Sigmoid colon (tissue), 7 donors: ENCODE measurements around the gene NEDD9. TPM values are rescaled to one million over a fixed set of nuclear protein-coding genes. Genes with fewer than 3 reads are reported as not detected.

ENCODE experiments used
- DNase-seq: peaks from one replicate; pipeline ENCODE4 v3.0.0-alpha.2; 2019
- H3K27ac ChIP-seq, 4 donors: fragments of 200-600 bp; sonication (generic); one replicate each; pipeline ENCODE4 v1.5.1; 2016 to 2019; ENCODE audit warnings: mild to moderate bottlenecking in 1 of 4
- H3K27me3 ChIP-seq, 3 donors: fragments of 200-600 bp; sonication (generic); one replicate each; pipeline ENCODE4 v1.5.1; 2019; ENCODE audit warnings: mild to moderate bottlenecking in 1 of 3
- H3K36me3 ChIP-seq, 4 donors: fragments of 200-600 bp; sonication (generic); one replicate each; pipeline ENCODE4 v1.5.1; 2016 to 2019
- H3K4me1 ChIP-seq, 4 donors: fragments of 200-600 bp; sonication (generic); one replicate each; pipeline ENCODE4 v1.5.1; 2017 to 2019
- H3K4me3 ChIP-seq, 4 donors: fragments of 200-600 bp; sonication (generic); one replicate each; pipeline ENCODE4 v1.5.1; 2017 to 2019; ENCODE audit warnings: mild to moderate bottlenecking in 2 of 4, moderate library complexity in 1 of 4
- H3K9me3 ChIP-seq, 4 donors: fragments of 200-600 bp in 3 of 4; sonication (generic) in 3 of 4; one replicate each; pipeline versions ENCODE4 v1.5.1 to v1.6.1; 2013 to 2019
- EP300 ChIP-seq, 4 donors: sonication (generic); formaldehyde crosslinking; IDR thresholded peaks; one replicate each; pipeline ENCODE4 v1.6.1; 2017; ENCODE audit warnings: antibody characterized with exemption in 4 of 4
- POLR2A ChIP-seq, 2 donors: fragments of 450-650 bp; IDR thresholded peaks; one replicate each; pipeline ENCODE4 v1.6.1; 2016; ENCODE audit warnings: antibody characterized with exemption in 2 of 2, mild to moderate bottlenecking in 2 of 2, moderate library complexity in 2 of 2
- POLR2AphosphoS5 ChIP-seq, 4 donors: sonication (generic); formaldehyde crosslinking; IDR thresholded peaks; one replicate each; pipeline ENCODE4 v1.6.1; 2017; ENCODE audit warnings: antibody characterized with exemption in 4 of 4
- WGBS, 2 donors: extraction: QIAGEN DNeasy Blood & Tissue Kit; methylation state at CpG; one replicate each; pipeline ENCODE4 v1.1.7; 2013; 5-methylcytosine and 5-hydroxymethylcytosine counted together
- intact Hi-C: fragments of 100-400 bp; cut with DNase I; formaldehyde crosslinking; loops from one replicate; pipeline ENCODE4 v1.15.1; 2023
- polyA plus RNA-seq, 3 donors: library from polyadenylated mRNA; stranded (reverse); fragments of 200-250 nt; gene quantifications; one replicate each; pipeline ENCODE4 v1.2.3, GENCODE V29; 2013
- total RNA-seq, 4 donors: library from RNA; depleted of rRNA; stranded (reverse); fragments of >200 nt; gene quantifications; one replicate each; pipeline ENCODE4 v1.1.0, GENCODE V29; 2016
- TF ChIP-seq, protein P1 (sequence below), 4 experiments: fragments of 450-650 bp in 3 of 4; fragments of 200-600 bp in 1 of 4; IDR thresholded peaks; one replicate each; pipeline ENCODE4 v1.5.1; 2016 to 2019; ENCODE audit warnings: antibody characterized with exemption in 4 of 4, mild to moderate bottlenecking in 3 of 4, moderate library complexity in 2 of 4
- donor health status: healthy with polysubstance abuse.
- donor health status: Bipolar disorder and iron deficiency.
- donor health status: healthy.

NEDD9 gene
- total and polyA plus RNA-seq, 7 donors, result 13.8 to 42.5 (median 21.4) TPM

DNA sequence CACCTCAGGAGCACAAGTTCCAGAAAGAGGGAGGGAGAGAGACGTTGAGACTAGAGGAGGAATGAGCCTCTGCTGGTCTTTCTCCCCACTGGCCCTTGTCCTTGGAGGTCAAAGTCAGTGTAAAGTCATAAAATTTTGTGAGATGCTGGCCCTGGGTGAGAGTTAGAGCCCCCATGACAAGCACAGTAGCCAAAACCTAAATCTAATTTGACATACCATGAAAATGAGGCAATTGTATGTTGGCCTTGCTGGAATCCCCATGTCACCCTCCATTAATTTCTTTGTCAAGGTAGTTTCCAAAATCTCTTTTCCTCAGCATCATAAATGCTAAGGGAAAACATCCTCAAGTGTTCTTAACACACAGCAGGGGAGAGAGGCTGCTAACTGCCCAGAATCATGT, 17.6 kb upstream of the NEDD9 start:
- TF ChIP-seq, protein P1, sequence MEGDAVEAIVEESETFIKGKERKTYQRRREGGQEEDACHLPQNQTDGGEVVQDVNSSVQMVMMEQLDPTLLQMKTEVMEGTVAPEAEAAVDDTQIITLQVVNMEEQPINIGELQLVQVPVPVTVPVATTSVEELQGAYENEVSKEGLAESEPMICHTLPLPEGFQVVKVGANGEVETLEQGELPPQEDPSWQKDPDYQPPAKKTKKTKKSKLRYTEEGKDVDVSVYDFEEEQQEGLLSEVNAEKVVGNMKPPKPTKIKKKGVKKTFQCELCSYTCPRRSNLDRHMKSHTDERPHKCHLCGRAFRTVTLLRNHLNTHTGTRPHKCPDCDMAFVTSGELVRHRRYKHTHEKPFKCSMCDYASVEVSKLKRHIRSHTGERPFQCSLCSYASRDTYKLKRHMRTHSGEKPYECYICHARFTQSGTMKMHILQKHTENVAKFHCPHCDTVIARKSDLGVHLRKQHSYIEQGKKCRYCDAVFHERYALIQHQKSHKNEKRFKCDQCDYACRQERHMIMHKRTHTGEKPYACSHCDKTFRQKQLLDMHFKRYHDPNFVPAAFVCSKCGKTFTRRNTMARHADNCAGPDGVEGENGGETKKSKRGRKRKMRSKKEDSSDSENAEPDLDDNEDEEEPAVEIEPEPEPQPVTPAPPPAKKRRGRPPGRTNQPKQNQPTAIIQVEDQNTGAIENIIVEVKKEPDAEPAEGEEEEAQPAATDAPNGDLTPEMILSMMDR (IDR thresholded peaks at IDR 0.05), result no peak
- no peak for TF ChIP-seq EP300 (IDR thresholded peaks at IDR 0.05)
- no peak for TF ChIP-seq POLR2AphosphoS5 (IDR thresholded peaks at IDR 0.05)
- no peak for TF ChIP-seq POLR2A (IDR thresholded peaks at IDR 0.05)
- 86 to 96% methylated on average over 1 of the region's 1 CpG for WGBS, 2 donors
- no peak for DNase-seq
- Histone ChIP-seq H3K9me3 (no peaks in the 10 kb centered on the region), H3K4me1 (peaks cover 0 to 33% (median 29%) of the 10 kb centered on the region in 4 donors), H3K27ac (no peak overlapping the region), H3K27me3 (no peaks in the 10 kb centered on the region), H3K36me3 (no peaks in the 10 kb centered on the region), H3K4me3 (no peak overlapping the region)
- intact Hi-C loops, result no loop called here

DNA sequence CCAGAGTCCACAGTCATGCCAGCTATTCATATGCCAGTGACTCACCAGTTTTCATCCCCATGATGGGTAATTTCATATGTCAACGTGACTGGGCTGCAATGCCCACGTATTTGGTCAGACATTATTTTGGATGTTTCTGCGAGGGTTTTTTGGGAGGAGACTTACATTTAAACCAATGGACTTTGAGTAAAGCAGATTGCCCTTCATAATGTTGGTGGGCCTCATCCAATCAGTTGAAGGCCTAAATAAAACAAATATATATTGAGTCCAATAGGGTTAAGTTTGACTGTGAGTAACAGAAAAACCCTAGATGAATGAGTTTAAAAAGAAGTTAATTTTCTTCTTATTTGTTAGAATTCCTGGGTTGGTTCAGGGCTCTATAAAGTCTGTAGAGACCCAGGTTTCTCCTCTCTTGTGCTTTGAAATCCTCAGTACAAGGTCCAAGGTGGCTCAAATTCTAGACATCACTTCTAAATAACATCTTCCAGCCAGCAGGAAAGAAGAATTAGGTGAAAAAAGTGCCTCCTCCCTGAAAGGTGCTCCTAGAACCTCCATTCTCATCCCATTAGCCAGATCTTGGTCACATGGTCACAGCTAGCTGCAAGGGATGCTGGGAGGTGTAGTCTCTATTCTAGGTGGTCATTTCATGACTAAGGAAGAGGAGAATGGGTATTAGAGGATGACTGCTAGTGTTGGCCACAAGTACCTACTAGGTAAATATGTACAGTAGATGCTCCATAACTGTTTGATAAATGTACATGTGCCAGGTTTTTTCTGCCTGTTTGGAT, 16.7 kb upstream of the NEDD9 start:
- Histone ChIP-seq H3K36me3 (no peaks in the 10 kb centered on the region), H3K4me3 (no peak overlapping the region), H3K9me3 (no peaks in the 10 kb centered on the region), H3K4me1 (peaks cover 0 to 37% (median 32%) of the 10 kb centered on the region in 4 donors), H3K27ac (no peak overlapping the region), H3K27me3 (no peaks in the 10 kb centered on the region)
- TF ChIP-seq, protein P1 (IDR thresholded peaks at IDR 0.05), result no peak
- TF ChIP-seq POLR2AphosphoS5 (IDR thresholded peaks at IDR 0.05), result no peak
- TF ChIP-seq EP300 (IDR thresholded peaks at IDR 0.05), result no peak
- no peak for TF ChIP-seq POLR2A (IDR thresholded peaks at IDR 0.05)
- 96 to 97% methylated on average over 3 of the region's 3 CpGs for WGBS, 2 donors
- no peak for DNase-seq
- intact Hi-C loops, result no loop called here

DNA sequence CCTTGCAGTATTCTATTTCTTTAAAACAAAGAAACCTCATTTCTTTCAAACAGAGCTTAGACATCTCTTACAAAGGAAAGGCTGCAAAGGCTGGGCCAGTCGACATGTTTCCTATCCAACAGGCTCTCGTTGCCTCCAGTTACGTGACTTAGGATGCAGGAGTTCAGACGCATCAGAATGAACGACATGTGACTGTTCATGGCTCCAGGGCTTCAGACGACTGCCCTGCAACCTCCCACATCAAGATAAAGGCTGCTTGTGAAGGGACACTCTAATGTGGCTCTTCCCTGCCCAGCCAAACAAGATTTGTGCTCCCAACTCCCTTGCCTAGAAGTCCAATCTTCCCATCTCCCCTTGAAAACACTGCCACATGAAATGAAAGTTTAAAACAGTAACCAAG, 14.3 kb upstream of the NEDD9 start:
- intact Hi-C loops, result no loop called here
- Histone ChIP-seq H3K36me3 (no peaks in the 10 kb centered on the region), H3K9me3 (no peaks in the 10 kb centered on the region), H3K27ac (peak overlapping the region in 2 of 4 donors; percentile 32 to 71), H3K4me1 (peaks cover 0 to 29% (median 23%) of the 10 kb centered on the region in 4 donors), H3K27me3 (no peaks in the 10 kb centered on the region), H3K4me3 (no peak overlapping the region)
- WGBS, 2 donors, result 85 to 95% methylated on average over 6 of the region's 6 CpGs
- no peak for DNase-seq
- no peak for TF ChIP-seq EP300 (IDR thresholded peaks at IDR 0.05)
- TF ChIP-seq, protein P1 (IDR thresholded peaks at IDR 0.05), result no peak
- TF ChIP-seq POLR2A (IDR thresholded peaks at IDR 0.05), result no peak
- no peak for TF ChIP-seq POLR2AphosphoS5 (IDR thresholded peaks at IDR 0.05)

DNA sequence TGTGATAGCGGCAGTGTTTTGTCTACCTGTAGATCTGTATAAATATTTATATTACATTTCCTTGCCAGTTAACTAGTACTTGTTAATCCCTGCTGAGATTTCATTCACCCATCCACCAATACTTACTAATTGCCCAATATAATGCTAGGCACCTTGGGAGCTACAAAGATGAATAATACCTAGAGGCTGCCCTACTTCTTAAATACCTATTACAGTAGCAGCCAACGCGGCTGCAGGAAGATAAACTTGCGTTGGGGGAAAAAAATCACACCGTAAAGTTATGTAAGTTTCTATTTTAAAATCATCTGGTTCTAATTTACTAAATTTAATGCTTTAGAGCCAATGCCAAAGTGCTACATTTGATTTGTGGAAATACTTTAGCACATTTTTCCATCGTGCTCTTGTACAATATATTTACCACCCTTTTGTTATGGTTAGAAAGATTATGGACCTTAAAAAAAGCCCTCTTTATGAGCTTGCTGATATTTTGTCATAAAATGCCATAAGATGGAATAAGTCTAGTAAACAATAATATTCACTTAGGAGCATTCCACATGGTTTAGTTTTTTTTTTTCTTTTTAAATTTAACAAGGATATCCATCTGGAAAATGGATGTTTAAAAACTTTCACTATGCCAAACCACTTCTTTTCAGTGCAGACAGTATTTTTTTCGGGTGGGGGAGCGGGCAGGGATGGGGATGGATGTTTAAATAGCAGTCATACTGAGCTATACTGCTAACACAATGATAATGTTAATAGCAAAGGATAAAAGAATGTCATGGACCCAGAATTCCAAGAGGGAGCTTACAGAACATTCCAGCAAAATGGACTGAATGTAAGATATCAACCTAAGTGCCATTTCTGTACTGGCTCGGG, 13.2 kb upstream of the NEDD9 start:
- TF ChIP-seq POLR2AphosphoS5 (IDR thresholded peaks at IDR 0.05) (peak in 2 of 4 donors; percentile 9 to 17), POLR2A (IDR thresholded peaks at IDR 0.05) (no peak)
- intact Hi-C loops, result no loop called here
- H3K27ac ChIP-seq, result peak overlapping the region in 3 of 4 donors; percentile 32 to 71 (median 36)

More for the DNA sequence above, 13.2 kb upstream of the NEDD9 start:
- Histone ChIP-seq H3K36me3 (no peaks in the 10 kb centered on the region), H3K4me1 (peaks cover 0 to 20% (median 16%) of the 10 kb centered on the region in 4 donors), H3K4me3 (no peak overlapping the region), H3K9me3 (no peaks in the 10 kb centered on the region), H3K27me3 (no peaks in the 10 kb centered on the region)
- 75% methylated on average over 9 of the region's 9 CpGs for WGBS, 2 donors
- no peak for DNase-seq
